LoVo (cell line): Measurements from ENCODE around the gene KCNMA1.
"Not testable (repeated sequence)": the region's sequence is repeated elsewhere in the genome, so short reads cannot be mapped to it uniquely, and the experiment has no call there.

Experiments used
- DNase-seq: peaks from one replicate; pipeline ENCODE4 v3.0.0-alpha.2; 2016; ENCODE audit warnings: low spot score

KCNMA1 gene

DNA sequence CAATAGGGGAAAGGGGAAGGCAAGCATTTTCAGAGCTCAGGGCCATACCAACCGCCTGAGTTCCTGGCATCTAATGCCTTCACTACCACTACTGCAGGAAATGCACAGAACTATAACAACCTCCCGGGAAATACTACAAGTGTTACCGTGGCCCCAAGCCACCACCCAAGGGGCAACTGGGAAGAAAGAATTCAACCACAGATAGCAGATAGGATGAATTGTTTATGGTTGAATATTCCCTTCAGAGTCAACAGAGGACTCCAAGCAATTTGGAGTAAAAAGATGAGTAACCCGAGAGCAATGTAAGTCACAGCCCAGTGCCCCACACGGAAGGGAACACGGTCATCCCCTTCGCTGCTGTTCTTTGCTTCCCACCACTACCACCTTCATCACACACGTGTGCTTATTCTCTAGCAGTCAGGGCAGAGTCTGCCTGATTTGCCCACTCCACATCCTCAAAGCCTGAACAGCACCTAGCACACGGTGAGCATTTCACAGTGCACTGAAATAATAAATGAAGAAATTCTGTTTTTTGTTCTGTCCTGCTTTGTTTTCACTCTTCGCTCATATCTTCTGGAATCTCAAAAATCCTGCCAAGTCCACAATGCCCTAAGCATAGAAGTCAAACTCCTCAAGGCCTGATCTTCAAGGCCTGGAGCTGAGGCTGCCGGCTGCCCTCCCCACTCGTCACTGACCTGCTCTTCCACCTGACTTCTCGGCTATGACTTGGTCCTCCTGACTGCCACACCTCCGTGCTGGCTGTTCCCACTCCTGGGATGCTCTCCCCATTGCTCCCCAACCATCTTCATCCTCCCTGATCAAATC, 221.1 kb downstream of the KCNMA1 start:
- DNase-seq = peak; percentile 1

DNA sequence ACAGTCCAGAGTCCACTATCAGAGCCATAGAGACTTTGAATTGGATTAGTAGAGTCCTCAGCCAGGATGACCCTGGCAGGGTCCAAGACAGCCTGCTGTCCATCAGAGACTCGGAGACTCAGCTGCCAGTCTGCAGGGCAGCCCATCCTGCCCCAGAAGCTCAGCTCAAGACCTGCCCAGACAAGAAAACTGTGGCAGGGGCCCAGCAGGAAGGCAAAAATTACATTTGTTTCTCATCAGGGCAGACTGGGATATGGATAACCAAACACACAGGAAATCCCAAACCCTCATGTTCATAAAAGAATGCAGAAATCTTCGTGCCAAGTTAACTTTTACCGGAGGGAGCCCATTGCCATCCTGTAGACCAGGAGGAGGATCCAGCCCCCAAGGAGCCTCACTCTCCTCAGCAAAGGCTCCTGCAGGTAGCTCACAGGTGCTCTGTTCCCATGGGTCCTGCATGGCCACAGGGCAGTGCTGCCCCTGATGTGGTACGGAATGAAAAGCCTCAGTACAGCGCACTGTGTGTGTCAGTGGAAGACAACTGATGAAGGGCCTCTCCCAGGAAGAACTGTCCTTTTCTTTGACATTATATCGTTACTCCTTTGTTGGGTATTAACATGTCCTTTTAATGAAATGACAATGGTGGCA, 222.2 kb downstream of the KCNMA1 start:
- DNase-seq = no peak

DNA sequence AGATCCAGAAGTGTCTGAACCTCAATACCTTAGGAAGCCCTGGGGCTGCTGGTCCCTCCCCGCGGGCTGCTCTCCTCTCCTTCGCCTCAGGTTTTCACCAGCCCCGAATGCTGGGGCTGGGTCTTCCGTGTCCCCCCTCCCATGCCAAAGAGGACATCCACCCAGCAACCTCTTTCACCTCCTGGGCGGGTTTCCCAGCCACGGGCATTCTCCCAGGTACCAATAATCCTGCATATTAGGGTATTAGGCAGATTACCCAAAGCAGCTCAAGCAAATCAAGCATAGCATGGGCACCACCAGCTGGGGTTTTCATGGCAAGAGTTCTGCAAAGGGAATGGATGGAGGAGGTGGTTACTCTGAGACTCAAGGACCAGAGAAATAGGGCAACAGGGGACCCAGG, 224.4 kb downstream of the KCNMA1 start:
- DNase-seq = no peak

DNA sequence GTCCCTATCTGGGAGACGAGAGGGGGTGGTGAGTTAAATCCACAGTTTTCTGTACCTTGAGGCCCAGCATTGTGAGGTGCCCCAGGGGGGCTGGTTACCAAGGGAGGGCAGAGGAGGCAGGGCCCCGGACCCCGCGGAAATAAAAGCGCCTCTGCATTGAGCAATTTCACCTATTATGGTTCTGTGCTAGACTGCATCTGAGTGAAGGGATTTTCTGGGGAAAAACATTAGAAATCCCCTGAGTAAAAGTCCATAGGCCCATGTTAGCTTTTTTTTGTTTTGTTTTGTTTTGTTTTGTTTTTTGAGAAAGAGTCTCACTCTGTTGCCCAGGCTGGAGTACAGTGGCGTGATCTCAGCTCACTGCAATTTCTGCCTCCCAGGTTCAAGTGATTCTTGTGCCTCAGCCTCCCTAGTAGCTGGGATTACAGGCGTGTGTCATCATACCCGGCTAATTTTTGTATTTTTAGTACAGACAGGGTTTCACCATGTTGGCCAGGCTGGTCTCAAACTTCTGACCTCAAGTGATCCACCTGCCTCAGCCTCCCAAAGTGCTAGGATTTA, 225.0 kb downstream of the KCNMA1 start:
- not testable (repeated sequence) for DNase-seq

DNA sequence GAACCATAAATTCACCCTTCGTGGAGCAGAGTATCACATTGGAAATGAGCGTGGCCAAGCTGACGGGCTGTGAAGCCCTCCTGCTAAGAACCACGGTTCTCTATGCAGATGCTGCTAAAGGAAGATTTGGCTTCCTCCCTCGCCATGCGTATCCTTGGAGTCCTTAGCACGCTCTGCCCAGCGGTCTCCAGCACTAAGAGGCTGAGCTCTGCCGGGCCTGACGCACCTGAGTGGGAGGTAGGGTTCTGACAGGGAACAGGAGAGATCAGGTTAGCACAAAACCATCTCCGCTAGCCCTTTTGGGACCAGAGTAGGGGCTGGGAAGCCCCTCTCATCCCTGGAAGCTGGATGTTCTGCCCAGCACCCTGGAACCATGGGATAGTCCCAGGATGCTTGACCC, 225.8 kb downstream of the KCNMA1 start:
- DNase-seq = no peak

DNA sequence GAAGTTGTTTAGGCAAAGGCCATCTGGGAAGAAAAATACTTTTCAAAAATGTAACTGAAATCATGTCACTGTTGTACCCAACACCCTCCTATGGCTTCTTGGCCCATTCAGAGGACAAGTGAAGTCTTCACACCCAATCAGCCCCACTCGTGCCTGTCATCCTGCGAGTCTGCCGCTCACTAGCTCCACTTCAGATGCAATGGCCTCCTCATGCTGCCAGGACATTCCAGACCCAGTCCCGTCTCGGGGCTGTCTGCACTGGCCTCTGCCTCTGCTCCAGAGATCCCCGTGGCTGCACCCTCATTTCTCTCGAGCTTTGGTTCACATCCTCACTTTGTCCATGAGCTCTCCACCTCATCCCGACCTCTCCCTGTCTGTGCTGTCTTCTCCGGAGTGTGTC, 227.1 kb downstream of the KCNMA1 start:
- DNase-seq = no peak

DNA sequence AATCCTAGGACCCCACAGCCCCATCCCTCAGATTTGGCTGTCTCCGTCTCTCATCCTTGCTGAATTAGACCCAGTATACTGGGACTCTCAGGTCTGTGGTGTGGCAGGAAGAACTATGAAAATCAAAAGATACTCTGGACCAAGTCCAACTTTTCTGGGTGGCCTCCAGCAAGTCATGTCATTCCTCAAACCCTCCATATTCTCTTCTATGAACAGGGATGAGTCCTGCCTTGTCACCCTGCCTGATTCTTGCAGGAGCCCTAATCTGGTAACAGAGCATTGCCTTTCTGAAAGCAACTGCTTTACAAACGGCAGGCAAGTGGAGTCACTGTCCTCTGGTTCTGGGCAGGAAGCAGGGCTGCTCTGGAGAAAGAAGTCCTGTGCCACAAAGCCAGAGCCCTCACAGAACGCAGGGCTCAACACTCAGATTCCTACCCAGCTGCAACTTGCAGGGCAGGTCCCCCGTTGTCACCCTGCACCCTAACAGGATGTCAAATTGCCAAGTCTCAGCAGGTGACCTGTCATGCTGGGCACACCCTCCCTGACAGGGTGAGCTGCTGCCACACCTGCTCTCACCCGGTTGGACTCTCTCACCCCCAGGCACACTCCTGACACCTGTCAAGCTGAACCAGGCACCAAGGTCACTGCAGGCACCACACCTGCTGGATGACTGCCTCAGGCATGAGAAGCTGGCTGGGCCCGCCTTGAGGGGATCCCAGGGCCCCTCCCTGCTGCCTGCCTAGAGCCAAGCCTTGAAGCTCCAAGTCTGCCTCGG, 227.7 kb downstream of the KCNMA1 start:
- DNase-seq = peak; percentile 29

DNA sequence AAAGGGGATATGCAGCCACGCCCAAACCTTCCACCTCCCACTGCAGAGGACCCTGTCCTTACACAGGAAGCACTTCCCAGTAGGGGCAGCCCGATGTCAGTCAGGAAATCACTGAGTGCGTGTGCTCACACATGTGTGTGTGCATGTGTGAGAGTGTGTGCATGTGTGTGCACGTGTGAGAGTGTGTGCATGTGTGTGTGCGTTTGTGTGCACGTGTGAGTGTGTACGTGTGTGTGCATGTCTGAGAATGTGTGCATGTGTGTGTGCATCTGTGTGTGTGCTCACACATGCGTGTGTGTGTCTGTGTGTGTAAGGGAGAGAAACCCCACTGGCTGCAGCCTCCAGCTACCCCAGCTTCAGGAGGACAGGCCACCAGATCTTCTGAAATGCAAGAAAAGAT, 229.3 kb downstream of the KCNMA1 start:
- DNase-seq = no peak

DNA sequence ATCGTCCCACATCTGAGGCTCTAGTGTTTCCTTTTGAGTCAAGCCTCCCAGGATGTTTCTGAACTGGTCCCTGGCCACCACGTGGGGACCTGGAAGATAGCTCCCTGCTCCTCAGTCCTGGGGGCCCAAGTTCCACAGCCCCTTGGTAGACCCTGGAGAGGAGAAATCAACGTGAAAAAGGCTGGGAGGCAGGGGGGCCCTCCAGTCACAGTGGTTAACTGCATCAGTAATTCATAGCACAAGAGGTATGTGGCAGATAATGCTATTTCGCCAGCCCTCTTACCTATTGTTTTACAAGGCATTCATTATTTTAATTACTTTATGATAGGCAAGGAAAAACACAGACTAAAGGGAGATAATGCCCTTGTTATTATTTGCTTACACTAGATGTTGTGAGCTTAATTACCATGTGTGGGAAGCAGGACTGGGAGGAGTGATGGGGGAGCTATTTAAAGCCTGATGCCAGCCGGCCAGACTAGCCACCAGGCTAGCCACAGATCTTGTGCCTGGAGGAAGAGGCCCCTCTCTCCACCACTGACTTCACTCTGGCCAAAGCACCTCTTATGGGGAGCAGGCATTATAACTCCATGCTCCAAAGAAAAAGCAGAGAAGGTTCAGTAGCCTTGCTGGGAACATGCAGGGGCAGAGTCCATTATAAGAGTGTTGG, 230.7 kb downstream of the KCNMA1 start:
- no peak for DNase-seq

DNA sequence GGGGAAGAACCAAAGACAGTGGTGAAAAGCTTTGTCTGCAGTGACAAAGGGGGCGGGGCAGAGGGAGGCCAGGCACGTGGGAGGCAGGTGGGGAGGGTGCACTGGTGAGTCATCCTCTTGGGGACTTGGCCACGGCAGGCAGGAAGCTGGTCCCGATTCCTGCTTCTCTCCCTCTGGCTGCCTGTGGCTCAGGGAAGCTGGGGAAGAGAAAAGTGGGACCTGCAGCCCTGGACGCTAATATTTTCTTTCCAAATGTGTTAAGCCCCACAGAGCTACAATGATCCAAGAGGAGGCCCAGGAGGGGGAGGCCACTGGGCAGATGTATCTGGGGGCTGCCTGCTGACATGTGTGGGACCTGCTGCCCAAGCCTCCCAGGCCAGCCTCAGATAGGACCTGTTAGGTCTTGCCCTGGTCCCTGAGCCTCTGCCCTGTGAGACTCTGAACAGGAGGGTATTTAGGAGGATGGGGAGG, 231.8 kb downstream of the KCNMA1 start:
- DNase-seq = peak; percentile 20

DNA sequence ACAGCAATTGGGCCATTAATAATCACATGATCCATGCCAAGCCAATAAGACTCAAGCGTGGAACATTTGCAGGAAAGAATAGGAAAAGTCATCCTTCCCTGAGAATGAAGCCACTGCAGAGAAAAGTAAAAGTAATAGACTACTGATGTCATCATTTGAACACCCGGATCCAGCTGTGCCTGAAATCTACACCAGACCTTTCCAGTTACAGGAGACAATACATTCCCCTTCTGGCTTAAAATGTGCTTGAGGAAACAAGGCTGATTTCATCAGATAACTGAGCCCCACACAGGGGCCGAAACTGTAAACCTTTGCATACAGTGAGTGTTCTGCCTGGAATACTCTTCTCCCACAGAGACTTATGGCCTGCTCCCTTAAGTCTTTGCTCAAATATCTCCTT, 232.8 kb downstream of the KCNMA1 start:
- no peak for DNase-seq

DNA sequence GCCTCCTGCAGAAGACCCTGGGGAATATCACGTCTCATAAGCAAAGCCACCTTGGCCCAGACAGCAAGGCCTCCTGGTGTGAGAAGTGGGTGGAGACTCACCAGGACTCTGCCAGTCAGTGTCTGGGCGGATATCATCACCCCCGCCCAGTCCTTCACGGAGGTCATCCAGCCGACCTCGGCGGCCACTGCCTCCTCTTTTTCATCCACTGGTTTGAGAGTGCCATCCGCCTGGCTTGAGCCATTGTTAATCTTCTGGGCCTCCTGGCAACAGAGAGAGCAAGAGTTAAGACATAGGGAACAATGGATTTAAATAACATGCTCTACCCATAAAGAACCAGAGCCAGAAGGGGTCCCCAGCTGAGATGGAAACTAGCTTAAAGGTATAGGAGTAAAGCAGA, 233.8 kb downstream of the KCNMA1 start:
- no peak for DNase-seq

DNA sequence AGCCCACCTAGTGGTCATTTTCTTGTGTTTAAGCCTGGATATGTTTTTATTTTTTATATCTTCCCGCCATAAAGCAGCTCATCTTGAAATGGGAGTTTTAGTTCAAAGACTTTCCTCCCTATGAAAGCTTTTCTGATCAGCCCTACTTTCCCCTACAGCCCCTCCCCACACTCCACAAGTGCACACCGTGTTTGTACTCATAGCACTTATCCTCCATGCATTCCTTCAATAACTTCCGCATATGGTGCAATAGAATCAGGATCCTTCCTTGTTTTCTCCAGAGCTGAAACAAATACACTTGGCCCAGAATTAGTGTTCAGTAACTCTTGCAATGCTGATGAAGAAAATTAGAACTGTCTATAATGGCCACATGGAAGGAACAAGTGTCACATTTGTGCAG, 235.9 kb downstream of the KCNMA1 start:
- no peak for DNase-seq

DNA sequence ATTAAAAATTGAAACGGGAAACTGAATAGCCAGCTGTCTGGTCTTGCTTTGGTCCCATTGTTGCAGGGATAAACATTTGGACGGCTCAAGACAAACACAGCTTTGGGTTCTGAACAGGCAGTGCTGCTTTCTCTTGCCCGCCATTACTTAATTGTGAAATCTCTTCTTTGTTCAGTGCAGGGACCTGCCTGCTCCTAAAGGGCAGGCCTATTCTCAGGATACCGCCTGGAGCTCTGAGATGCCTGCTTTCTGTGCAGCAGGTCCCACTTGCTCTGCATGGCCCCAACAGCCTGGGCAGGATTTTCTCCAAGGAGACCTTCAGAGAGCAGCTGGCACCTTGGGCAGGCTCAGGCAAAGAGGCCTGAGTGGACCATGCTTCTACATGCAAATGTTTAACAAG, 237.6 kb downstream of the KCNMA1 start:
- DNase-seq = no peak

DNA sequence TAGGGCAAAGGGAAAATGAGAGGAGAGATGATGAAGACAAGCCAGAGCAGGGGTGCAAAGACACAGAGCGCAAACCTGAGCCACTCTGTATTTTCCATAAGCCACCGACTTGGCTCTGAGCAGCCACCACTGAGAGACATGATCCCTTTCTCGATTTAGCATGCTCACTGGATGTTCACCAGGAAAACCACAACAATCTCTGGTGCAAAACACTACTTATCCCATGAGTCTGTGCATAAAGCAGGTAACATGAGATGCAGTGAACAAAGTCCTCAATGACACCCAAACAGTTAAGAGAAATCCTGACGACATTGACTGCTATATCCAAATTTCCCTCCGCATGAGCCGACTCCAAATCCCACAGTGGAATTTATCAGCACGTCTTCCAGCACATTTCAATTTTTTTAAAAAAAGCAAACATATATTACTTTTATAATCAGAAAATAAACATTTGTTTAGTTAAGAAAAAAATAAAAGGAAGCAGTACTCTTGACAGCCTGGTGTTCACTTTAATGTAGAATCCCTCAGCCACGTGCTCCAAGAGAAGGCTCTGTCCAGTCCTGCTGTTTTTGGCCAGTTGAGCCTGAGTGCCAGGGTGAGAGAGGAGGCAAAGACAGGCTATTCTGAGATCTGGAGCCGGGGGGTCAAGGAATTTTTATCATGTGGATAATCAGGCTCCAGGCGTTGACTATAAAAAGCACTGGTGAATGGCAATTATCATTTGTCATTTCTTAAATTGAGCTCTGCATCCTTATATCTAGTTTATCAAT, 238.4 kb downstream of the KCNMA1 start:
- DNase-seq = no peak

DNA sequence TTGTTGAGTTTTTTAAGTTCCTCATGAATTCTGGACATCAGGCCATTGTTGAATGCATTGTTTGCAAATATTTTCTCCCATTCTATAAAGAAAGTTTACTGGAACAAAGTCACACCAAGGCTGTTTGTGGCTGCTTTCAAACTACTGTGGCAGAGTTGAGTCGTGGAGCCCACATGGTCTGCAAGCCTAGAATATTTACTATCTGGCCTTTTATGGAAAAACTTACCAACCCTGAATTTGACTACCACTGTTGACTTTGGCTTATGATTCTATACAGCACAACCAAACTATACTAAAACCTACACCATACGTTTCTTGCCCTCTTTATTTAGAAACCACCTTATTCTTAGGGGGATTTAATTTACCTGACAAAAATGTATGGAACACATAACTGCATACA, 239.1 kb downstream of the KCNMA1 start:
- no peak for DNase-seq

DNA sequence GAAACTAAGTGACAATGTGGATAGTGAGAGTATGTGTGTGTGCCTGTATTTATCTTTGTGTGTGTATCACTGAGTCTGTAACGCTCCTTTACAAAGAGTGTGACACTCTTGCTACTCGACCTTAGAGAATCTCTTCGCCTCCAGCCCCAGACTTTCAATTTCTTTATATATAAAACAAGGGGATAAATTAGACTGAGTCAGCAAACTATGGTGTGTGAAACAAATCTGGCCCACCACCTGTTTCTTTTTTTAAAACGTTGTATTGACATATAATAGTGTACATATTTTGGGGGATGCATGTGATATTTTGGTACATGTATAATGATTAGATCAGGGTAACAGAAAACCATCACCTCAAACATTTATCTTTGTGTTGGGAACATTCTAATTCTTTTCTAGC, 240.5 kb downstream of the KCNMA1 start:
- DNase-seq = no peak

DNA sequence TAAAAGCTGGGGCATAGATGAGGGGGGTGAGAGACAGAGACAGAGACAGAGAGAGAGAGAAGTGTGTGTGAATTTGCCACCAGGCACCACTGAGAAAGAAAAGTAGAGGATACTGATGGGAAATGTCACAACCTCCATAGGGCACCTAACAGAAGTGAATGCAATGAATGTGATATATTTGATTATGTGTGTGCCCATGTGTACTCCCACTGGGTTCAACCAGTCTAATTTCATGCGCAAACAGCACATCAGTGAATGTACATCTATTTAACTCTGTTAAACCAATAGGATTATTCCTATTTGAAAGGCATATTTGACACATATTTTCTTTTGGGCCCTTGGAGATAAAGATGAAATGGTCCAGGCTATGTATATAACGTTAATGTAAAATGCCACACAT, 241.3 kb downstream of the KCNMA1 start:
- DNase-seq = no peak

DNA sequence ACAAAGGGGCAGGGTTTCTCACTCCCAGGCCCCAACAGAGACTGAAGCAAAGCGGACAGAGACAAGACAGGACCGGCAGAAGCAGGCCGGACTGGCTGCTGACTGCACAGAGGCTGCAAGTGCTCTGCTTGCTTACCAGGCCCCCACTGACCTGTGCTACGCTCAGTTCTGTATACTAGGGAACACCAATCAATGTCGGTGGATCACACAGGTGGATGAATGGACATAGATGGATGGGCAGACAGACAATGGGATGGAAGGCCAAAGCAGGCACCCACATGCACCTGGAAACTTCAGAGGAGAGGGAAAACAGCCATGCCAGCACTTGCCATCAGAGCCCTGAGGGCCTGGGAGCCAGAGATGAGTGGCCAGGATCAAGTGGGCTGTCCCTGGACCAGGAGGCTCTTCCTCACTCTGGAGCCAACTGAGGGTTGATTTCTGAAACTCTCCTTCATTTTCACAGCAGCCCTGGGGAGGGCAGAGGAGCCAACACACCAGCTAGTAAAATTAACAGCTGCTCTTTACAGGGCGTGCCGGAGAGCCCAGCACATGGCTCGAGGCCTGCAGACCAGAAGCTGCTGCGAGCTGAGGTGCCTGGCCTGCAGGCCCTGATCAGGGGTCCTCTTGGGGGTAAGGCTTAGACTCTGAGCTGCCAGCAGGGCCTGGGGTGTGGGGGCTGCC, 243.6 kb downstream of the KCNMA1 start:
- no peak for DNase-seq

DNA sequence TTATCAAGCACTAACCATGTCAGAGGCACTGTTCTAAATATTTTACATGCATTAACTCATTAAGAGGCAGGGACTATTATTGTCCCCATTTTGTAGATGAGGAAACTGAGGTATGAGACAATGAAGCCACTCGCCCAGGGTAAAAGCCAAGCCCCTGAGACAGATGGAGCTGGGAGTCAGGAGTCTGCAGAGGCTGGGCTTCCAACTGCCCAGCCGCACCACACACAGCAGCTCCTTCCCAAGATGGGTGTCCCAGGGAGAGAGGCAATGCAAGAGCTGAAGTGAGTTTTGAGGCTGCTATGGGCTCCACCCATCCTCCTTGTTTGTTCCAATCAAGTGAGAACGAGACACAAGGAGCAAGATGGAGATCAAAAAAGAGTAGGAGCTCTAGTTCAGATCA, 244.2 kb downstream of the KCNMA1 start:
- DNase-seq = no peak

DNA sequence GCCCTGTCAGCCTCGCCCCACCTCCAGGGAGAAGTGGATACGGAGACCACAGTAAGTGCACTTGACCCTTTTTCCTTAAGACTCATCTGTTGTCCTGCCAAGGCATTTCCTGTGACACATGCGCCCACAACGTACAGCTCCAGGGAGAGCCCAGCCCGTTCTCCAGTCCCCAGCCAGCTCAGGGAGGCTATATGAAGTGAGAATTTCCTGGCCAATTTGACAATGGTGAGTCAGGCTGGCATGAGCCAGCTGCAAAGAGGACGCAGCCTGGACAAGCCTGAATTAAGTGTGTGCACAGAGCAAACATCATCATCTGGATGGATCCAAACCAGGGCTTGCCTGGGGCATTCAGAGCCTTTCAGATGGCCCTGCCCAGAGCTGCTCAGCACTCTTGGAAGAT, 244.8 kb downstream of the KCNMA1 start:
- peak; percentile 1 for DNase-seq
